Measurements from ENCODE around the gene ZBTB7C.

The ZBTB7C gene

DNA sequence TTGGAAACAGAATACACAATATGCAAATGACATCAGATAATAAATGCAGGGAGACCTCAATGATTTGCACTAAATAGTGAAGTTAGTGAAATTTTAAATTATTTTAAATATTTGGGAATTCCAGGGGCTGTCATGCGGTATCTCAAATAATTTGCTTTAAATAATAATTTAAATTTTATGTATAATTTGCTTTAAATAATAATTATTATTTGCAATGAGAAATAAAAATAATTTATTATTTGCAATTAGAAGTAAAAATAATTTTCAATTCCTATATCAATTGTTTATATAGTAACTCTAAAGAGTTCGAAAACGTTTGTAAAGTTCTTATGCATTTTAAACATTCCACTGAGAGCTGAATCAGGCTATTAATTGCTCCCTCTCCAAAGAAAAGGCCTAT lies 226.4 kb downstream of the ZBTB7C start:
- no peak for DNase-seq

DNA sequence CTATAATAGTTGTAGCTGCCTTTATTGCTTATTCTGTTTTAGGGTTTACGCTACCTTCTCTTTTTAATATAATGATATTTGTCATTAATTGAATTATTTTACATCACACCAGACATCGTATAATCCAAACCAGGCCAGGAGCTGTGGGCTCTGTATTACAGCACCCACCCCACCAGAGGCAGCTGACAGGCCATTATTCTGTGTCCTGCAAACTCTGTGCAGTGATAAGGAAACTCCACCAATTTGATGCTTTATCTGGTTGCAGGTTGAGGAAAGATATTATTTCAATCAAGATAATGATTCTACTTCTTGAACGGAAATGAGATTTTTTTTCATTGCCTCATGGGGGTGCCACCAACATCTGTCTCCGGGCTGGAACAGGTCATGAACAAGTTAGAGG lies 227.3 kb downstream of the ZBTB7C start:
- DNase-seq = no peak

DNA sequence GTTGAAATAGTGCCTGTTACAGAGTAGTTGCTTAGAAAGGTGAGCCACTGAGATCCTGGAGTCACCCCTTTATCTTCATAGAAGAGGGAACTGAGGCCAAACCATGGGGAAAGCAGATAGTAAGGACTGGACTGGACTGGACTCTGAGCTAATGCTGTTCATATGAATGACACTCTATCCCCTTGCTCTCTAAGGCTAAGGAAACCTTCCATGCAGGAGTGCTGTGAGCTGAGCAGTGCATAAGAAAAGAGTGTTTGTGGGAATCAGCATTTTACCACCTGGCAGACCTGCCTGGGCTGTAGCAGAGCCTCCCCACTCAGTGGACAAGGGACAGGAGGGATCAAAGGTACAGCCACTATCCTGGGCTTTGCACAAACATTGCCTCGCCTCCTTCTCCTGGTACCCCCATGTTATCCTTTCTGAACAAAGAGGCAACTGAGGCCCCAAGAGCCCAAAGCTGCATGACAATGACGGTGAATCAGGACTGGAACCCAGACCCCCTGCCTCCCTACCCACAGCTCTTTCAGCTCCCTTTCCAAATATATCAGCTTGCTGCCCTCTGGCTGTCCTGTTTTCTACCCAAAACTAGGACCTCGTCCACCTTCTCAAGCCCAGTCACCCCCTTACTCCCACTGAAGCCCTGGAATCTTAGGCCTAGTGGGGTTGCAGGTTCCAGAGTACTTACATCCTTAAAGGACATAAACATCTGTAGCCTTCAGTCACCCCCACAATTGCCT lies 227.9 kb downstream of the ZBTB7C start:
- DNase-seq = no peak

DNA sequence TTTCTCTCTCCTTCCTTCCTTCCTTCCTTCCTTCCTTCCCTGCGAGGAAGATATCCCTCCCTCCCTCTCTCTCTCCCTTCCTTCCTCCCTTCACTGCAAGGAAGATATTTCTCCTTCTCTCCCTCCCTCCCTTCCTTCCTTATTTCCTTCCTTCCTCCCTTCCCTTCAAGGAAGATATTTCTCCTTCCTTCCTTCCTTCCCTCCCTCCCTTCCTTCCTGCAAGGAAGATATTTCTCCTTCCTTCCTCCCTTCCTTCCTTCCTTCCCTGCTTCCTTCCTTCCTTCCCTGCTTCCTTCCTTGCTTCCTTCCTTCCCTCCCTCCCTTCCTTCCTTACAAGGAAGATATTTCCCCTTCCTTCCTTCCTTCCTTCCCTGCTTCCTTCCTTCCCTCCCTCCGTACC lies 229.5 kb downstream of the ZBTB7C start:
- DNase-seq = no peak

DNA sequence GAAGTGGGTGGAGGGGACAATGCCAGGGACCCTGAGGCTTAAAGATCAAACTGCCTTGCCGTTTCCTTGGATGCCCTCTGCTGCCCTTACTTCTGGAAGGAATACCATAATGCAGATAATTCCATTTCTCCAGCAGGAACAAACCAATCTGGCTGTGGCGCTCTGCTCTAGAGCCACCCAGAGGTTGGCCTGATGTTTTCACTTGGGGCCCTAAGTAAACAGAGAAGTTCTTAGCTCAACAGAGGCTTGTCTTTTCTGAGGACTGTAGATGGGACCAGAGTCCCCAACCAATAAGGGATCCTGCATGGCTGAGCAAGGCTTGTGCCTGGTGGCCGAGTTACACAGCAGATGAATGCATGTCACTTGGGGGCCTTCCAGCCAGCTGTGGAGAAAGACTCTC lies 230.2 kb downstream of the ZBTB7C start:
- no peak for DNase-seq

DNA sequence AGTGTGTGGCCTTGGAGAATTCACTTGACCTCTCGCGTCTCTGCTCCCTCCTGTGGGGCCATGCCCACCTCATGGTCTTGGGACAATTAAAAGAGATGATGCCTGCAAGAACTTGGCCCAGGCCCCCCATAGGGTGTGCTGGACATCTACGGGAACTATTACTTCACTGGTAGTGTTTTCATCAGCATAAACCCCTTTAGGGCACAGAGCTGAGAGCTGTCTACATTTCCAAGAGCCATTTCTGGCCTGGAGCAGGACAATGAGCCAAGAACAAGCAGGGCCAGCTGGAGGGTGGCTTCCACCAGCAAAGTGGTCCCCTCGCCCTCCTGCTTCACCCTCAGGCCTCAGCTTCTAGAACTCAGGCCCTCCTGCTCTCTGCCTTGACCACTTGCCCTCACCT lies 232.3 kb downstream of the ZBTB7C start:
- DNase-seq = no peak

DNA sequence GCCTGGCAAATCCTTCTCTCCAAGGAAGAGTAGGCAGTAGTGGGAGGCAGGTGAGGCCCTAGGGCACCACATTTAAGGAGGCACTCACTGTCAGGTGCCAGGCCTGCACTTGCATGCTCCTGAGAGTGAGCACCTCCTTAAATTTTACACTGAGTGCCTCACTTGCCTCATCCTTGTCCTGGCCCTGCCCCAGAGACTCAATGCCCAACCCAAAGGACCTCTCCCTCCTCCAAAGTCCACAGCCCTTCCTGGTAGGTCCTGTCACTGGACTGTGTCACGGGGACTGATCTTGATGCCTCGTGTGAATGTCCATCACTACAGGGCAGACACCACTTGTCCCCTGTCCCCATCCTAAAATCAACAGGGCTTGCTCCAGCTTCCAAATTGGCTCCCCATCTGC lies 235.6 kb downstream of the ZBTB7C start:
- DNase-seq = no peak

DNA sequence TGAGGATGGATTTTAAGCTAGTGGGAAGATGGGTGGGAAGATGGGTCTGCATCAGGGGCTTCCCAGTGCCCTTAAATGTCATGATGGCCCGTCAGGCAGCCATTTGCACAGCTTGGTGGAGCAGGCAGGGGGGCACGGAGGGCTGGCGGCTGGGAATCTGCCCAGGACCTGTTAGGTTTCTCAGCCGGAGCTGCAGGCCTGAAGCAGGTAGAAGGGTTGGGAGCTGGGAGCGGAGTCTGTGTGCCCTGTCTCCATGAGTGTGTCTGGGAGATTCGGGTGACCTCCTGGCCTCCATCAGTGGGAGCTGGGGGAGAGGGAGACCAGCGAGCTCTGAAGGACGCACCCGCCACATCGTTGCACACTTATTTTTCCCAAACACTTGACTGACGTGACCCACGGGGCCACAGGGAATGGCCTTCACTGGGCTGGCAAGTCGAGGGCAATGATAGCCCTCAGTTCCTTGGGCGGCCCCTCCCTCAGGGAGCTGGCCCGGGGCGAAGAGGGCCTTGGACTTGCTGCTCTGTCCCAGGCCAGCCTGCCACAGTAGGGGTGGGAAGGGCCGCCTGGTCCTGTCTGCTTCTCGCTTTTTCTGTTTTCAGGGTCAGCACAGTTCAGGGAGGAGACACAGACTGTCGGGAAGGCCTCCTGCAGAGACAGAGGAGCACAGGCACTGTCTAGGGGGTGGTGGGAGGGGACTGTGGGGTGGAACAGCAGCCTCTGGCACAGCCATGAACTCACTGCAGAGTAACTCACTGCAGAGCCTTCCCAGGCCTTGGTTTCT lies 236.8 kb downstream of the ZBTB7C start:
- DNase-seq = no peak

DNA sequence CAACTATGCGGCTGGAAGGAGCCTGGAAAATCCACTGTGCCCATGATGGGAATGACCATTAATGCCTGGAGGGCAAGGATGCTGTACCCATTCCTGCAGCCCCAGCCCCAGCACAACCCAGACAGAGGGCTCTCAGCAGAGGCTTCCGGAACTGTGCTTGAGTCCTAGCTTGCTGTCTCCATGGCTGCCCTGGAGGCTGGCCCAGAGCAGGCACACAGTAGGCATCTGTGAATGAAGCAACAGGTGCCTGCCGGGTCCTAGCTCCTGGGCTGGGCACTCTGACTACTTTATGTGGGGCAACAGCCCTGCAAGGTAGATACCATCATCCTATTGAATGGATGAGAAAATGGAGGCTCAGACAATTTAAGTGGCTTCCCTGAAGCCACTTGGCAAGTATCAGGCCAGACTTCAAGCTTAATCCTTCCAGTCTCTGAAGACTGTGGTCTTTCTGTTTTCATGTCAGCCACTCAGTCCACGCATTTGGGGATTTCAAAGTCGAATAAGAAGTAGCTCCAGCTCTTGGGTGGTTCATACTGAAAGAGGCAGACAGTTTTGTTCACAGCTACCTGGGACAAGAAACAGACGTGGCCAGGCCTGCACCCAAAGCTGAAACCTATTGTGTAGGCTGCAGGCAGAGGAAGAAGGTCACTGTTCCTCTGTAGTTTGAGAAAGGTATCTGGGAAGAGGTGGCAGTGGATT lies 237.5 kb downstream of the ZBTB7C start:
- no peak for DNase-seq

DNA sequence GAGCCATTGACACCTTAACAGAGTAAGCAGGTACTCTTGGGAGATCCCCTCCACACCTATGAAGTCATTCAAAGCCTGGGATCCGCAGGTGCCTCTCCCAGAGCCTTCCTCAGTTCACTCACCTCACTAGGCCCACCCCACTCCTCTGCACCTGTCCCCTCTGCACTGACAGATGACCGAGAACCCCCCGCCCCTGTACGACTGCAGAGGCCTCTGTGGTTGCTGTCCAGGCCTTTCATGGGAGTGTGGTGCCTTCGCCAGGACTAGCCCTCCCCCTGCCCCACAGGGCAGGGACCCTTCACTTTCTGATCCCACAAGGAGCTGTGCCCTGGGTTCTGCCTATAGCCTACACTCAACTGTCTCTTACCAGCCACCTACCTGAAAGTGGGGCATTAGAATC lies 238.5 kb downstream of the ZBTB7C start:
- DNase-seq = no peak

DNA sequence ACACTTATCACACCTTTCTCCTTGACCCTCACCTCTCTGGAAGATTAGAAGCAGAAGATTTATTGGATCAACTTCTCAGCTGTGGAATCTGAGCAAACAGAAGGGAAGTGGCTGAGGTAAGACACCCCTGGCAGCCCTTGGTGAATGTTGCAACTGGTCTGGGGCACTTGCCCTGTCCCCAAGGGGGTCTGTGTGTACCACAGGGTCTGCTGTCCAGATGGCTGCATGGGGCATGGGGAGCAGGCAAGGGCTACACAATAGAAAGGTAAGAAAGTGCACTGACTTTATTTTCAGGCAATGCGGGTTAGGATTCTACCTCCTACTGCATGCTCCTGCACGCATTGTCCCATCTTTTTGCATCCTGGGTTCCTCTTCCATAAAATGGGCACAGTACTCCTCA lies 240.3 kb downstream of the ZBTB7C start:
- DNase-seq = no peak

DNA sequence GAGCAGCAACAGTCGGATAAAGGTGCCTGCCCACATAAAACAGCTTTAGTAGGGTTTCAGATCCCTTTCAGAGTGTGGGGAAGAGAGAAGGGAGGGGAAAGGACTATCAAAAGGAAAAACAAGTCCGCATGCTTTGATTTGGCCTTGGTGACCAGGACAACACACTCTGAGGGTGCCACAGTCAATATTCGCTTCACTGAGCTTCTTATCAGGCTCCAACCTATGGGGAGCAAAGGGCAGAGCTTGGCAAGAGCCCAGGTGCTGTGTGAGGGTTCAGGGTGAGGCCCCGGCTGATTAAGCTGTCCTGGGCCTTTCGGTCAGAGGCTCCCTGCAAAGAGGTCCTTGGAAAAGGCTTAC lies 241.3 kb downstream of the ZBTB7C start:
- no peak for DNase-seq

DNA sequence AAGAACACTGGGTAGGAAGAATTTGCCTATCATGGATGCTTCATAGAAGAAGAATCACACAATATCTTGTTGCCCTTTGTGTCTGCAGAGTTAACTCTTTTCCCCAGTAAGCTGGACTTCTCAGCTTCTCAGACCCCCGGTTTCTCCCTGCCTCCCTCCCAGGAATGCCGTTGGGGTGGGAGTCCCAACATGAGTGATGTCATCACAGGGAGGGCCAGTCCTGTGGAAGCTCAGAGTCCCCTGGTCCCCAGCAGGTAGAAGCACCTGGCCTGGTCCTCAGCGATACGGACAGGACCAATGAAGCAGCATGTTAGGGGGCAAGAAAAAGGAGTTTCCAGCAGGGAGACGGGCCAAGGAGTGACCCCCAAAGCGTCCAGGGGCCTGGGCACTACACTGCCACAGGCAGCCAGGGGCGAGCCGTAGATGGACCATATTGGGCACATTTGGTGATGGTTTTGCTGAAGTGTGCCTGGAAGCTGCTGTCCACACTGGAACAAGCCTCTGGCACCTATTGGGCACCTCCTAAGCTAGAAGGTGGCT lies 242.8 kb downstream of the ZBTB7C start:
- DNase-seq = no peak

DNA sequence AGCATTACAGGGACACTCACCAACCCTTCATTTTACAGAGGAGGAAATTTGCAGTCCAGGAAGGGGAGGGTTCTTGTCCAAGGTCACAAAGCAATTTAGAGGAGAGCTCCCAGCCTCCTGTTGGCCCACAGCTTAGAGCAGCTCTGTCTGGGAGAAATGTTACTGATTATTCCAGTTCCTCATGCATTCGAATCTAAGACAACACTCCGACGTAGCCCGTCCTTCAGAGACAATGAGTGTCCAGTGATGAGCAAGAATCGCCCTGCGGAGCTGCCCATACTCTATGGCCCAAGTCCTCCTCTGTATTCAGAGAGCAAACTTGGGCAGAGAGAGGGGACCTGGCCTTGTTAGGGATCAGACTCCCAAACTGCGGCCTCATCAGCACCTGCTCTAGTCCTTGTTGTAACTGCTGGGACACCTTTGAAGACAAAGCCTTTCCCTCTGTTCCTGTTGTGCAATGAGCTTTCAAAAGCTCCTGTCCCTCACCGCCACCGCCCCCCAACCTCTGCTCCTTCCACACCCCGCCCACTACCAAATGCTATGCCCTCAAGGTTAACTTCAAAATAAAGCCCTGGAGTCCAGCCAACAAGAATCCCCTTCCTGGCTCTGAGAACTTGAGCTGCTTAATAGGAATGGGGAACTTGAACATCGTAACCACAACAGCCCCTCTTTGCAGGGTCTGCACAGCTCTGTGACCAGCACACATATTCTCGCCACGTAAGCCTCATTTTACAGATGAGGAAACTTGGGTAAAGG lies 243.9 kb downstream of the ZBTB7C start:
- DNase-seq = no peak

DNA sequence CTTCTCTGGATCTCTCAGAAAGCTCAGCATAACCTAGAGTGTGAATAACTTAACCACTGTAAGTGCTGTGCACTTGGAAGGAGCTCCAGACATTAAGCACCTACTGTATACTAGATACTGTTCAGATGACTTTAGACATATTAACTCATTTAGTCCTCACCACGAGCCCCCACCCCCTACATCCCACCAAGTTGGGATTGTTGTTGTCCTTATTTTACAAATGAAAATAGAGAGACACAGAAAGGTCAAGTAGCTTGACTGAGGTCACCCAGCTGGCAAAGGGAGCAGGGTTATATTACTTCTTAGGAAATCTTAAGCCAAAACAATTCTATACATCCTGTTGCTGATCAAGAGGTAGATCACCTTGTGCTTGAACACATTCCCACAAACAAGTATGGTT lies 244.5 kb downstream of the ZBTB7C start:
- no peak for DNase-seq

DNA sequence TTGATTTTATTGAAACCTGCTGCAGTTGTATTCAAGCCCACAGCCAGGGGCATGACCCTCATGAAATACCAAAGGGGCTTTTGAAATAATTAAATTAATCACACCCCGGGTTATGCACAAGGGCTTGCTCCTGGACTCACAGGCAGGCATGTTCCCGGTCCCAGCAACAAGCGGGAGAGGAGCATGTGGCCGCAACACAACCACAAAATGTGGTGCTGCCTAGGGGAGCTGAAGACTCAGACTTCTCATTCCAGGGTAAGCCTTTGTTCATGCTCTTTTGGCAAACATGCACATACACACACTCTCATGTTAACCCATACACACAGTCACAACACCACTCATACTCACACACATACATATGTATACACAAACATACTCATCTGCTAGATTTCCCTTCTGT lies 245.1 kb downstream of the ZBTB7C start:
- no peak for DNase-seq

DNA sequence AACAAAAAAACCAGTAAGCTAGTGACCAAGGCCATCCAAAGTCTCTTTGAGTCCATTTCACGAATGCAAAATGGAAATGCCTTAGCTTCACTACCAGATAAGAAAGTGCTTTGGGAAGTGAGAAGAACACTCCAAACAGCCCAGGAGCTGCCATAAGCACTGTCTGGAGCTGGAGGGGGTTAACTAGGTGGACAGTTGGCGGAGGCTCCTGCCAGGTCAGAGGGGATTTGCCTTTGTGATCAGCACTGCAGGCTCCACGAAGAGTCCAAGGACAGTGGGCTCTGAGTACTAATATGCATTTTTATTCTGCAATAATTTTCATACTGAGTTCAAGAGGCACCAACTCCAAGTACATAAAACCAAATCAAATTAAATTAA lies 245.5 kb downstream of the ZBTB7C start:
- DNase-seq = no peak

DNA sequence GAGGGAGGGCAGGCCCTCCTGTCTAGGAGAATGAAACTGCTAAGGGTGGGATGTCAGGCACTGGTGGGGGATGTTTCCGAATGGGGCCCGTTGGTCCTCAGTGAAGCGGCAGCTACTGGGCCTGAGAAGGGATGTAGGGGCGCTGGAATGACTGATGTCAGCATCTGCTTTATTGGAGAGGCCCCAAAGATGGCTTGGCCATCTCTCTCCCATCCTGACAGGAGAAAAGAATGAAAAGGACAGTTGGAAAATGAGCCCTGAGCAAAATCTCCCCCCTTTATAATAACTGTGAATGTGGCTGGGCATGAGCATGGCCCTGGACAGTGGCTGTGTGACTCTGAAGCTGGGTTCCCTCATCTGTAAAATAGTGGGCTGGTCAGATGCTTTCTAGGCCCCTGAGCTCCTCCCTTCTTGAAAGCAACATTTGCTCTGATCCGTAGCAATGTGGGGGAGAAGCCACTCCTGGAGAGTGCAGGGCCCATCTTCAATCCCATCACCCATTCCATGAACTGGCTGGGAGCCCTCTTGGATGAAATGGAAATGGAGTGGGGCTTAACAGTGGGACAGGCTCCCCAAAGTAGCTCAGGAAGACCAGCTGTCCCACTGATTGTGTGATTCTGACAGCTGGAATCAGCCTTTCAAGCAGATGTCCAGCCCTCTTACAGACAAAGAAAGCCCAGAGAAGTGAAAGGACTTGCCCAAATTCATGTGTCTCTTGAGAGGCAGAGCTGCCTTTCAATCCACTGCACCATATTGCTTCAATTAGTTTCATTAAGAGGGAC lies 246.0 kb downstream of the ZBTB7C start:
- no peak for DNase-seq

DNA sequence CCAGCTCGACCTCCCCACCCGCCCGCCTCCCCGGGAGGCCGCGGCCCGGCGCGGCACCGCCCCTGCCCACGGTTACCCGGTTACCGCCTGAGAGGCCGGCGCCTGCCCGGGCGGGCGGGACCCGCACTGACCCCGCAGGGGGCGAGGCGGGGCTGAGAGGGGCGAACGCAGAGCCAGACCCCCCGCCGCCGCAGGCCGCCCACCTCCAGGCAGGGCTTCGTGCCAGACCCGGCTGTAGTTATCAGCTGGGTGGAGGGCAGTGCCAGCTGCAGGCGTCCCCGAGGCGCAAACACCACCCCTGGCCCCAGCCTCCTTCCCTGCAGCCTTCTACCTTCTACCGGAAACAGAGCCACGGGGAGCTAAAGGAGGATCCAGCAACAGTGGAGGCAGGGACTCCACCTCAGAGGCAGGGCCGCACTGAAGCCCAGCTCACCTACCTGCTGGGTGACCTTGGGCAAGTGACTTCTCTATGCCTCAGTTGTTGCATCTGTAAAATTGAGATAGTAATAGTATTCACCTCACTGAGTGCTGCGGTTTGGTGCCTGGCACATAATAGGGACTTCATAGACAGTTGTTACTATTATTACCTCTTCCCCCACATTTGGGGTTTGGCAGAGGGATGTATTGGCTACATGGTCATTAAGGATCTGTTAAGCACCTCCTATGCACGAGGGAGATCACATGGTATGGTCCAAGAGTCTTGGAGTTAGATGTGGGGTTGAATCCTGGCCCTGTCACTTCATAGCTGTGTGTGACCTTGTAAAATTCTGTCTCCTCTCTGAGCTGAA lies 247.1 kb downstream of the ZBTB7C start:
- DNase-seq = peak in 1 of 6 experiments; percentile 25

DNA sequence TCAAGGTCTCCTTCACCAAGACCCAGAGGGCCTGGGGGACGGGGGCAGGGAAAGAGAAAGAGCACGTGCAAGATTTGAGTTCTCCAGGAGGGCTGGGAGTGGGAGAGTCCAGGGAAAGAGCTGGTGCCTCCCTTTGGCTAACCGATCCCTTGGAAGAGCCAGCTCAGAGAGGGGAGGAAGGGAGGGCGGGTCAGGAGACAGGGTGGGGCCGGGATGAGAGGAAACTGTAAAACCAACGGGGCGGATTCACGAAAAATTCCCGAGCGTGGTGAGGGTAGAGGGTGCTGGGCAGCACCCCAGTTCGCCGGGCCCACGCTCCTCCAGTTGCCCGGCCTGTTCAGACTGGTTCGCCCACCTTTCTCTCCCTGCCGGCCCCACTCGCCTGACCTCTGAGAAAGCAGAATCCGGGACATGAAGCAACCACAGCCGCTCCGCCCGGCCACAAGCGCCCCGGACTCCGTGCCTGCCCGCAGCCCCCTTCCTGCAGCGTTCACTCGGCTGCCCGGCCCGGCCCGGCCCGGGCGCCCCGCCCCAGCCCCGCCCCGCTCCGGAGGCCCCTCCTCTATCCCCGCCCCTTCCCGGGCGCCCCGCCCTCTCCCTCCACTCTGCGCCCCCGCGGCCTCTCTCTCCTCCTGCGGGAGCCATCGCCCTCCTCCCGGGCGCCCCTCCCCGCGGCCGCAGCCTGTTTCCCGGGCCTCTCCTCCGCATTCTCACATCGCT lies 247.8 kb downstream of the ZBTB7C start:
- DNase-seq = peak in 5 of 6 experiments; percentile 14 to 58 (median 33)

DNA sequence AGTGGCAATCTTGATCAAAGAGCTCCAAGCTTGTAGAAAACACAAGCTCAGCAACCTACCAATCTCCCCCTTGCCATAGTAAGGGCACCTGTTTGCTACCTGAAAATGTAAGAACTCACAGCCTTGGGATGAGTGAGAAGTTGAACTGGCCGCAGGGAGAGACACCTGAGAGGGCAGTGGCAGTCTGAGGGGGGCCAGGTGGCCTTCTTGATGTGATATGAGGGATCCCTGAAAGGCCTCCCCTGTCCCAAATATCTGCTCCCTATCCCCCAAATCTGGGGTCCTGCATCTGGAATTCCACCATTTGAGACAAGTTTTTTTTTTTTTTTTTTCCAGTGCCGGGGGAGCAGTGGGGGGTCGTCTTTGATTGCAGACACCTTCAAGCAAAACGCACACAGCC lies 248.6 kb downstream of the ZBTB7C start:
- no peak for DNase-seq

Data from stimulated activated naive CD4-positive, alpha-beta T cell (primary cell).